ENCODE data around the gene TMEM129.

Gene TMEM129

GRCh38 chr4:1744552-1744951 lies 23.4 kb upstream of the TMEM129 start:
- no peak for DNase-seq

GRCh38 chr4:1743975-1744374 lies 22.9 kb upstream of the TMEM129 start:
- no peak for DNase-seq

- no peak for DNase-seq
These were observed 22.4 kb upstream of the TMEM129 start for GRCh38 chr4:1743551-1743950.

DNA sequence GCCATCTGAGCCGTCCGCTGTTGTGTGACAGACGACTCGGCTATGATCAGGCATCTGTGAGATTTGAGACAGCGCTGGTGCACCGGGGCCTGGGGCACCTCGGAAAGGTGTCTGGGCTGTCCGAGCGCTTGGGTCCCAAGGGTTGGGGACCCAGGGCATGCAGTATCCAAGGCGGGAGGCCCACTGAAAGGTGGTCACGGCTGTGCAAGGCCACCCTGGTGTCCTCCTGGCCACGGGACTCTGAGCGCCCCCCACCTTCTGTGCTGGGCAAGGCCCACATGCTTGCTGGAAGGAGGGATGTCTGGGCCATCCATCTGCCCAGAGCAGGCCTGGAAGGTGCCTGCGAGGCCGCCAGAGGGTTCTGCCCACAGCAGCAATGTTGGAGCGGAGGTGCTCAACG lies 20.1 kb upstream of the TMEM129 start:
- DNase-seq, result no peak

DNA sequence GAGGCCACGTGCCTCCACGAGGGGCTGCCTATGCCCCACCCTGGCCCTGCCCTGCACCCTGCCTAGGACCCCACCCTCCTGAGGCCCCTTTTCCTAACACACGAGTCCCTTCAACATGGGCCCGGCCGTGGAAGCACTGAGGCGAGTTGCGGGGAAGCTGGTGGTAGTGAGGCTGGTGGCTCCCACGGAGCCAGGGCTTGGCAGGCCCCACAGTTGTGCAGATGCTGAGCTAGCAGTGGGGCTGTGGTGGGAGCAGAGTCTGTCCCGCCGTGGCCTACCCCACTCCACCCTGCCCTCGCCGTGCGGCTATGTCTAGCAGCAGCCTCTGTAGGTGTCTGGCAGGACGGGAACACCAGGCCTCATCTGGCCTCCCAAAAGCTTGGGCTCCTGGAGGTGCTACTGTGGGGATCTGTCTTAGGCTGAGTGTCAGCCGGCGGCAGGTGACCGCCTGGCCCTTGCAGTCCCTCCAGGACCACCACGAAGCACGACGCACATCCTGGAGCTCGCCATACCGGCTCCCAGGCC lies 19.0 kb upstream of the TMEM129 start:
- no peak for DNase-seq

- no peak for DNase-seq
These were observed 18.2 kb upstream of the TMEM129 start for GRCh38 chr4:1739358-1739757.

GRCh38 chr4:1738410-1738809 lies 17.3 kb upstream of the TMEM129 start:
- DNase-seq, result no peak

- no peak for DNase-seq
These were observed 16.5 kb upstream of the TMEM129 start for GRCh38 chr4:1737666-1738065.

GRCh38 chr4:1736812-1737211 lies 15.7 kb upstream of the TMEM129 start:
- DNase-seq, result no peak

GRCh38 chr4:1735215-1735614 lies 14.1 kb upstream of the TMEM129 start:
- DNase-seq, result no peak

DNA sequence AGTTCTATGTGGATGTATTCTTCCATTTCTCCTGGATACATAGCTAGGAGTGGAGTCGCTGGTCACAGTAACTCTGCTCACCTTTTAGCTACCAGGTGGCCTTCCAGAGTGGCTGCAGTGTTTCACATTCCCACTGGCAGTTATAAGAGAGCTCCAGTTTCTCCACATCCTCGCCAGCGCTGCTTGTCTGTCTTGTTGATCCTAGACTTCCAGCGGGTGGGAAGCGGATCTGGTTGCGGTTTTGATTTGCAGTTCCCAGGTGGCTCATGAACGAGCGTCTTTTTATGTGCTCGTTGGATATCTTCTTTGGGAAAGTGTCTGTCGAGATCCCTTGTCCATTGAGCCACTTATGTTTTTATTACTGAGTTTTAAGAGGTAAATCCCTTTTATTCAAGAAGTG lies 11.8 kb upstream of the TMEM129 start:
- no peak for DNase-seq

DNA sequence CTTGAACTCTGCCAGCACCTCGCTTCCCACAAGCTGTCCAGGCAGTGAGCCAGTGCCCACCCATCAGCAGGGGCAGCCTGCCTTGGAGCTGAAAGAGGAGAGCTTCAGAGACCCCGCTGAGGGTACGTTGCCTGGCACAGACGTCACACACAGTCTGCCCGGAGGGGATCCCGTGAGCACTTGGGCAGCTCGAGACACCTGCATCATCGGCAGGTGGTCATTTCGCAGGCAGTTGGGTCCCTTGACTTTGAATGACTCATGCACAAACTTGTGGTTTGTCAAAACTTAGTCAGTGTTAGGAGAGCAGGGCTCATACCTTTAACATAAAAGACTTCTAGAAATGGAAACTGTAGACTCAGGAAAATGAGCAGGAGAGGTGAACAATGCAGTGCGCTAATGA lies 10.1 kb upstream of the TMEM129 start:
- DNase-seq, result no peak

DNA sequence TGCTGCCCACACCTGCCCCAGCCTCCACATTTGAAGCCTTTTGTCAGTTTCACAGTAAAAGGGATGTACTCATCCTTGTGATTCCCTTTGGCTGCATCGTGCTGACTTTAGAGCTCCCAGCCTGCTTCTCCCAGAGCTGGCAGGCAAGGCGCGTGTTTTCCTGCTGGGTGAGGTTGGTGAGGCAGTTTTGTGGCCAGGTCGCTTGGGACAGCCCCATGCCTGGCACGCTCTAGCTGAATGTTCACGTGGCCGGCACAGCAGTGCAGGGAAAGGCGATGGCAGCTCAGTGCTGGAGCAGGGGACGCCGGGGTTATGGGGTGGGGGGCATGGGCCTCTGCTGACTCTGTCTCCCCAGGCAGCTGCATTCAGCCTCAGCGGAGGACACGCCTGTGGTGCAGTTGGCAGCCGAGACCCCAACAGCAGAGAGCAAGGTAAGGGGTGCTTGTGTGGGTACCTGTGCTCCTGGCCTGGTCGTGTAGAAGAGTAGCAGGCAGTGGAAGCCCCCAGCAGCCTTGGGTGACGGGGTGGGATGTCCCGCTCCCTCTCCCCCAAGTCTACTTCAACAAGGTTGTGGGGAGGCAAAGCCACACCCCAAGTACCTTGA lies 9.5 kb upstream of the TMEM129 start:
- DNase-seq, result no peak

DNA sequence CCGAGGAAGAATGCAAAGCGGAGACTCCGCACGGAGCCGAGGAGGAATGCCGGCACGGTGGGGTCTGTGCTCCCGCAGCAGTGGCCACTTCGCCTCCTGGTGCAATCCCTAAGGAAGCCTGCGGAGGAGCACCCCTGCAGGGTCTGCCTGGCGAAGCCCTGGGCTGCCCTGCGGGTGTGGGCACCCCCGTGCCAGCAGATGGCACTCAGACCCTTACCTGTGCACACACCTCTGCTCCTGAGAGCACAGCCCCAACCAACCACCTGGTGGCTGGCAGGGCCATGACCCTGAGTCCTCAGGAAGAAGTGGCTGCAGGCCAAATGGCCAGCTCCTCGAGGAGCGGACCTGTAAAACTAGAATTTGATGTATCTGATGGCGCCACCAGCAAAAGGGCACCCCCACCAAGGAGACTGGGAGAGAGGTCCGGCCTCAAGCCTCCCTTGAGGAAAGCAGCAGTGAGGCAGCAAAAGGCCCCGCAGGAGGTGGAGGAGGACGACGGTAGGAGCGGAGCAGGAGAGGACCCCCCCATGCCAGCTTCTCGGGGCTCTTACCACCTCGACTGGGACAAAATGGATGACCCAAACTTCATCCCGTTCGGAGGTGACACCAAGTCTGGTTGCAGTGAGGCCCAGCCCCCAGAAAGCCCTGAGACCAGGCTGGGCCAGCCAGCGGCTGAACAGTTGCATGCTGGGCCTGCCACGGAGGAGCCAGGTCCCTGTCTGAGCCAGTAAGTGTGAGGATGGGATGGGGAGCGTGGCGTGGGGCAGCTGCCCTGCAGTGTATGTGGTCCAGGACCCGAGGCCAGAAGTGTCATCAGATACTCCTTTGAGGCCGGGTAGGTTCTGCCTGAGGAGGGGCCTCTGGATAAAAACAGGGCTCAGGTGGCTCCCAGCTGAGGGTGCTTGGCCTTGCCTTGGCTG lies 7.2 kb upstream of the TMEM129 start:
- no peak for DNase-seq

GRCh38 chr4:1727117-1728031 lies 6.3 kb upstream of the TMEM129 start:
- no peak for DNase-seq

- DNase-seq, result peak; percentile 87
These were observed 5.2 kb upstream of the TMEM129 start for GRCh38 chr4:1726146-1726934.

GRCh38 chr4:1725521-1725920 lies 4.4 kb upstream of the TMEM129 start:
- no peak for DNase-seq

DNA sequence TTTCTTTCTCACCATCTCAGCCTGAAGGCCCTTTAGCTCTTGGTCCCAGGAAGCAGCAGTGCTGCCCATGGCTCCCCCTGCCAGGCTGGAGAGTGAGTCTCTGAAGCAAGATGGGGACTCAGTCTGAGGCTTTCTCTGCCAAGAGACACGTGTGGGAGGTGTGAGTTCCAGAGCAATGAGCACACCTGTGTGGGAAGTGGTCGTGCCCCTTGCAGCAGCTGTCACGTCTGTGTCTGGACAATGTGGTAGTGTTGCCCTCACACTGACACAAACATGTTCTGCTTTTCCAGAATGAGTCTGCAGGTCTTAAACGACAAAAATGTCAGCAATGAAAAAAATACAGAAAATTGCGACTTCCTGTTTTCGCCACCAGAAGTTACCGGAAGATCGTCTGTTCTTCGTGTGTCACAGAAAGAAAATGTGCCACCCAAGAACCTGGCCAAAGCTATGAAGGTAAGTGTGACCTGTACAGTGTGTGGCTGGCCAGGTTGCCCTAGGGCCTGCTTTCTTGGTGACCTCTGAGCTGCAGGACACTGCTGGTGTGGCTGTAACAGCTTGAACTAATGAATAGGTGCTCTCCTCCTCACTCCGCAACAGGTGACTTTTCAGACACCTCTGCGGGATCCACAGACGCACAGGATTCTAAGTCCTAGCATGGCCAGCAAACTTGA lies 2.1 kb upstream of the TMEM129 start:
- DNase-seq, result no peak

DNA sequence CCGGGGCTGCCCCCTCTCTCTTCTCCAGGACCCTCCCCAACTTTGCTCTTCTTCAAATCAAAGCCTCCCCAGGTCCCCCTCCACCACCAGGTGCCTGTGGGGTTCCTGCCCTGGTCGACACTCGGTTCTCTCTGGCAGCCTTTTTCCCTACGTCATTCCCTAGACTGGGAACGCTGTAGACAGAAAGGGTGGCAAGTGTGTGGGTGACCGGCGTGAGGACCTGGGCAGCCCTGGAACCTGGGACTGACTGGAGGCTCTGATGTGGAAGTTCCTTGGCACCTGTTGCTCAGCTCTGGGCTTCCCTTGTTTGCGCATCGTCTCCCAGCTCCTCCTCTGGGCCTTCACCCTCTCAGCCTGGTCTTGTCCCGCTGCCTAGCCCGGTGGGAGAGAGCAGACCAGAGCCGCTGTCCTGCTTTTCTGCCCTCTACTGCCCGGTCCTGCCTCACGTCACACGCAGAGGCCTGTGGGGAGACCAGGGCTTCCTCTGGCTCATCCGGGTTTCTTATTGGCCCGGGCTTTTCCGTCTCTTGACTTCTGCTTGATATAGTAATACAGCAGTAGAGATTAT lies 1.5 kb upstream of the TMEM129 start:
- no peak for DNase-seq

- DNase-seq, result no peak
These were observed 785 bp upstream of the TMEM129 start for GRCh38 chr4:1721666-1722550.
